K562 (cell line): ENCODE results near the gene DYRK2. TPM values are rescaled to one million over a fixed set of nuclear protein-coding genes. Genes with fewer than 3 reads are reported as not detected.
A peak's percentile ranks its signal among the peaks of the same experiment; 100 is the strongest.

Experiments used
- ATAC-seq: fragments of 200-7000 bp; cut with Tn5 transposase; 3 replicates; pipeline ENCODE4 v1.9.1; 2020; ENCODE audit warnings: moderate library complexity
- BruUV-seq: library from RNA; stranded (reverse); fragments of 400-500 nt; replicated peaks from 2 replicates; lab custom pipeline; 2021; lab: Mats Ljungman, UMichigan
- CTCF ChIA-PET: fragments of 300-600 bp; formaldehyde crosslinking; extraction: SDS; loops from one replicate; lab custom pipeline; 2021; ENCODE audit warnings: low intra/inter-chr PET ratio; lab: Yijun Ruan, JAX
- POLR2A ChIA-PET: fragments of 300-600, 350-650 bp; sonication (Branson Sonifier 250); formaldehyde crosslinking; extraction: SDS; loops from one replicate; lab custom pipeline; 2021; ENCODE audit warnings: antibody characterized with exemption, inconsistent platforms; lab: Yijun Ruan, JAX
- DNase-seq, 4 experiments: peaks; one replicate each; pipeline versions ENCODE4 v3.0.0 to v3.0.0-alpha.2; 2011 to 2018; ENCODE audit warnings: low spot score in 3 of 4, mixed read lengths in 3 of 4; ENCODE audit errors: extremely low read depth in 1 of 4
- FAIRE-seq: peaks from 2 replicates; lab custom pipeline; 2011; peaks lifted over from hg19 to GRCh38; lab: Jason Lieb, UNC
- H2AFZ ChIP-seq: 2 replicates; pipeline ENCODE4 v1.6.0; 2011; ENCODE audit warnings: low read depth, low read length, control low read depth, inconsistent platforms
- H3K27ac ChIP-seq: fragments of 200-600 bp; 3 replicates; pipeline ENCODE4 v1.8.0; 2011; ENCODE audit warnings: low read depth, mild to moderate bottlenecking, control low read depth, inconsistent platforms, low read length, moderate library complexity, mixed read lengths; ENCODE audit errors: extremely low read depth
- H3K27me3 ChIP-seq, 2 experiments: fragments of 300-600 bp in 1 of 2; 2 replicates in 1 of 2; 3 replicates in 1 of 2; pipeline versions ENCODE4 v1.6.0 to v1.8.0; 2011; ENCODE audit warnings: inconsistent platforms in 2 of 2, low read length in 2 of 2, mild to moderate bottlenecking in 1 of 2, mixed read lengths in 1 of 2, moderate library complexity in 1 of 2; ENCODE audit not compliant: control insufficient read depth in 2 of 2, insufficient read depth in 2 of 2
- H3K36me3 ChIP-seq: fragments of 300-600 bp; 3 replicates; pipeline ENCODE4 v1.8.0; 2011; ENCODE audit warnings: mild to moderate bottlenecking, low read length, inconsistent platforms; ENCODE audit not compliant: control insufficient read depth, insufficient read depth
- H3K4me1 ChIP-seq, 2 experiments: fragments of 200-600 bp in 1 of 2; replicated peaks in 1 of 2; 2 replicates in 1 of 2; 3 replicates in 1 of 2; pipeline versions ENCODE4 v1.5.1 to v1.8.0; 2011; ENCODE audit warnings: inconsistent platforms in 2 of 2, low read length in 2 of 2, mild to moderate bottlenecking in 1 of 2, mixed read lengths in 1 of 2, moderate library complexity in 1 of 2; ENCODE audit not compliant: control insufficient read depth in 2 of 2, insufficient read depth in 2 of 2
- H3K4me2 ChIP-seq: 2 replicates; pipeline ENCODE4 v1.6.1; 2011; ENCODE audit warnings: low read length, control low read depth, inconsistent platforms, mixed read lengths; ENCODE audit not compliant: insufficient read depth
- H3K4me3 ChIP-seq: fragments of 200-600 bp; sonication (generic), shearing (Covaris generic); 2 replicates; pipeline ENCODE4 v1.5.1; 2016; ENCODE audit warnings: control low read depth, inconsistent platforms
- H3K79me2 ChIP-seq: fragments of 200-600 bp; 3 replicates; pipeline ENCODE4 v1.8.0; 2011; ENCODE audit warnings: low read length, inconsistent platforms; ENCODE audit not compliant: control insufficient read depth, insufficient read depth
- H3K9ac ChIP-seq, 2 experiments: 2 replicates each; pipeline versions ENCODE4 v1.6.0 to v1.6.1; 2011; ENCODE audit warnings: low read depth in 2 of 2, low read length in 2 of 2, control low read depth in 1 of 2, inconsistent platforms in 1 of 2, mild to moderate bottlenecking in 1 of 2, mixed read lengths in 1 of 2; ENCODE audit not compliant: insufficient read depth in 1 of 2
- H3K9me1 ChIP-seq: one replicate; pipeline ENCODE4 v1.6.0; 2011; ENCODE audit warnings: inconsistent platforms, mild to moderate bottlenecking, low read length, moderate library complexity; ENCODE audit not compliant: control insufficient read depth, insufficient read depth
- H3K9me3 ChIP-seq: replicated peaks from 2 replicates; pipeline ENCODE4 v1.5.1; 2011; ENCODE audit warnings: low read depth, low read length, inconsistent platforms; ENCODE audit not compliant: control insufficient read depth, insufficient read depth
- H4K20me1 ChIP-seq: replicated peaks from 2 replicates; pipeline ENCODE4 v1.6.1; 2011; ENCODE audit warnings: low read length, inconsistent platforms, mixed read lengths; ENCODE audit not compliant: control insufficient read depth, insufficient read depth
- ATF3 ChIP-seq, 2 experiments: fragments of 450-650 bp in 1 of 2; sonication (generic) in 1 of 2; formaldehyde crosslinking in 1 of 2; IDR thresholded peaks in 1 of 2; conservative IDR thresholded peaks in 1 of 2; 2 replicates each; pipeline versions ENCODE4 v1.6.1 to v1.8.1; 2016 to 2023; ENCODE audit warnings: mild to moderate bottlenecking in 2 of 2, moderate library complexity in 2 of 2, inconsistent platforms in 1 of 2, missing genetic modification reagents in 1 of 2
- C11orf30 ChIP-seq: fragments of 450-650 bp; IDR thresholded peaks from 2 replicates; pipeline ENCODE4 v1.6.1; 2016; ENCODE audit warnings: low read depth, mild to moderate bottlenecking
- MAFG ChIP-seq: fragments of 450-650 bp; conservative IDR thresholded peaks from 2 replicates; pipeline ENCODE4 v1.6.1; 2016; ENCODE audit warnings: missing genetic modification characterization, missing compliant biosample characterization
- MEIS2 ChIP-seq: fragments of 450-650 bp; IDR thresholded peaks from 2 replicates; pipeline ENCODE4 v1.6.1; 2014; ENCODE audit warnings: mild to moderate bottlenecking; ENCODE audit not compliant: partially characterized antibody
- NFE2L1 ChIP-seq: fragments of 450-650 bp; IDR thresholded peaks from 2 replicates; pipeline ENCODE4 v1.6.1; 2016; ENCODE audit warnings: missing genetic modification characterization, low read depth, mild to moderate bottlenecking, missing compliant biosample characterization, moderate library complexity, borderline replicate concordance
- REST ChIP-seq, 2 experiments: fragments of 450-650 bp; formaldehyde crosslinking in 1 of 2; IDR thresholded peaks; 2 replicates each; pipeline versions ENCODE4 v1.4.0 to v1.6.1; 2014 to 2020; ENCODE audit warnings: mild to moderate bottlenecking in 2 of 2, borderline replicate concordance in 1 of 2, low read depth in 1 of 2
- SIX5 ChIP-seq, 2 experiments: IDR thresholded peaks; 2 replicates each; pipeline ENCODE4 v1.6.1; 2011; ENCODE audit warnings: low read length in 2 of 2, borderline replicate concordance in 1 of 2, low read depth in 1 of 2, mild to moderate bottlenecking in 1 of 2, moderate library complexity in 1 of 2; ENCODE audit not compliant: insufficient read depth in 1 of 2
- ZFP30 ChIP-seq: fragments of 250-450 bp; sonication (Bioruptor Pico); IDR thresholded peaks from 2 replicates; pipeline ENCODE4 v1.8.0; 2022; ENCODE audit warnings: moderate library complexity, mild to moderate bottlenecking, inconsistent platforms, borderline replicate concordance
- WGBS: fragments of 100-300 bp; shearing (Covaris generic); methylation state at CpG from one replicate; pipeline ENCODE4 v1.1.6; 2016; ENCODE audit warnings: low coverage, mixed read lengths; ENCODE audit not compliant: insufficient coverage; ENCODE audit errors: missing lambda C conversion rate; 5-methylcytosine and 5-hydroxymethylcytosine counted together
- in situ Hi-C: fragments of 300-500 bp; cut with MboI; formaldehyde crosslinking; loops from 4 replicates; pipeline ENCODE4 v1.15.0; 2018; ENCODE audit warnings: inconsistent platforms, mixed read lengths
- intact Hi-C: fragments of 100-400 bp; cut with micrococcal nuclease; formaldehyde crosslinking; loops from 2 replicates; pipeline ENCODE4 v1.14.2; 2022
- polyA plus RNA-seq, 8 experiments: library from polyadenylated mRNA; depleted of rRNA in 4 of 8; stranded (reverse) in 5 of 8; unstranded in 3 of 8; fragments of >200 nt; fragmentation: Nextera tagmentation in 2 of 8; fragmentation: Illumina TruSeq in 1 of 8; extraction: Ambion mirVana in 2 of 8; extraction: Trizol in 1 of 8; gene quantifications; 2 replicates each; pipeline versions ENCODE4 v1.2.1 to v1.2.3, GENCODE V29; 2011 to 2014; ENCODE audit warnings: inconsistent platforms in 1 of 8, missing spikeins in 1 of 8
- total RNA-seq, 7 experiments: library from RNA; depleted of rRNA in 6 of 7; stranded (reverse); fragments of >200 nt in 6 of 7; fragmentation: Illumina TruSeq in 2 of 7; extraction: Trizol in 2 of 7; gene quantifications; 2 replicates each; pipeline versions ENCODE4 v1.2.1 to v1.2.3, GENCODE V29; 2011 to 2021; ENCODE audit warnings: low replicate concordance in 1 of 7
- TF ChIP-seq, protein P1 (sequence below): fragments of 150-350 bp; conservative IDR thresholded peaks from 2 replicates; pipeline ENCODE4 v1.6.1; 2014; ENCODE audit warnings: low read length

DYRK2 gene
- total and polyA plus RNA-seq, 9 of the 15 experiments (the other 6 are each of a cell fraction or from before 2014, with no cell fraction given) = 1.7 to 15.4 (median 8.4) TPM

DNA sequence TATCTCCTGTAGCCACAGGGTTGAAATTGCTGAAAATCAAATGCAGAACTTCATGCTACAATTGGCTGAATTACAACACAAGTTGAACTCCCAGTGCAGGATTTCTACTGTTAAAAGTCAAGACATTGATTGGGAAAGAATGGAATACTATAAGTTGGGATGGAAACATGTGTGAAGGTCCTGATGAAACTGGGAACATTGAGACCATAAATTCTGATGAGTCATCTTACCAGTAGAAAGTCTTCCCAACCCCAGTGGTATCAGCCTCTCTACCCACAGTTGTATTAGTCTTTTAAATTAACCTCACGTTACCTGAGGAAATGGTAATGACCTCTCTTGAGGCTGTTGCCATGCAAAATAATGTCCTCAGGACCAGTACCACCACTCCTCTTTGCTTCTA is 27.4 kb upstream of the DYRK2 start:
- Histone ChIP-seq H3K9me3 (no peaks in the 10 kb centered on the region), H3K27ac (no peak overlapping the region), H3K9ac (no peak overlapping the region), H3K36me3 (no peaks in the 10 kb centered on the region), H3K9me1 (no peaks in the 10 kb centered on the region), H3K4me3 (no peak overlapping the region), H3K4me2 (no peak overlapping the region), H3K27me3 (no peaks in the 10 kb centered on the region), H4K20me1 (no peaks in the 10 kb centered on the region), H2AFZ (no peak overlapping the region), H3K79me2 (no peaks in the 10 kb centered on the region), H3K4me1 (peaks cover 0 to 5% of the 10 kb centered on the region in 2 experiments; a peak in 2 of 5 replicates)
- in situ Hi-C loops (no loop called here), intact Hi-C loops (no loop called here)
- BruUV-seq = no TSS peak
- POLR2A ChIA-PET = interaction anchor here (0.5 kb wide), 1 partner anchor 22 kb away, joined by 3 read pairs; no protein-coding TSS in a partner anchor
- CTCF ChIA-PET = no interaction called here
- ATAC-seq (no peak), DNase-seq (no peak), FAIRE-seq (peak; percentile 23)
- WGBS = 0% methylated on average over 1 of the region's 1 CpG
- TF ChIP-seq, protein P1, sequence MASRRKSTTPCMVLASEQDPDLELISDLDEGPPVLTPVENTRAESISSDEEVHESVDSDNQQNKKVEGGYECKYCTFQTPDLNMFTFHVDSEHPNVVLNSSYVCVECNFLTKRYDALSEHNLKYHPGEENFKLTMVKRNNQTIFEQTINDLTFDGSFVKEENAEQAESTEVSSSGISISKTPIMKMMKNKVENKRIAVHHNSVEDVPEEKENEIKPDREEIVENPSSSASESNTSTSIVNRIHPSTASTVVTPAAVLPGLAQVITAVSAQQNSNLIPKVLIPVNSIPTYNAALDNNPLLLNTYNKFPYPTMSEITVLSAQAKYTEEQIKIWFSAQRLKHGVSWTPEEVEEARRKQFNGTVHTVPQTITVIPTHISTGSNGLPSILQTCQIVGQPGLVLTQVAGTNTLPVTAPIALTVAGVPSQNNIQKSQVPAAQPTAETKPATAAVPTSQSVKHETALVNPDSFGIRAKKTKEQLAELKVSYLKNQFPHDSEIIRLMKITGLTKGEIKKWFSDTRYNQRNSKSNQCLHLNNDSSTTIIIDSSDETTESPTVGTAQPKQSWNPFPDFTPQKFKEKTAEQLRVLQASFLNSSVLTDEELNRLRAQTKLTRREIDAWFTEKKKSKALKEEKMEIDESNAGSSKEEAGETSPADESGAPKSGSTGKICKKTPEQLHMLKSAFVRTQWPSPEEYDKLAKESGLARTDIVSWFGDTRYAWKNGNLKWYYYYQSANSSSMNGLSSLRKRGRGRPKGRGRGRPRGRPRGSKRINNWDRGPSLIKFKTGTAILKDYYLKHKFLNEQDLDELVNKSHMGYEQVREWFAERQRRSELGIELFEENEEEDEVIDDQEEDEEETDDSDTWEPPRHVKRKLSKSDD = no peak
- TF ChIP-seq MAFG (tag) (peak; percentile 83), C11orf30 (peak; percentile 62), REST (IDR thresholded peaks at IDR 0.05; ENCODE audit: borderline replicate concordance) (no peak), REST (CRISPR knock-in tag; IDR thresholded peaks at IDR 0.05; ENCODE audit: low read depth) (no peak), ATF3 (IDR thresholded peaks at IDR 0.05) (0 out of 2 replicates have a peak, but pooled peaks have one; percentile 13), ATF3 (CRISPR knock-in tag; conservative IDR thresholded peaks at IDR 0.05) (no peak), MEIS2 (no peak), NFE2L1 (peak; percentile 68), SIX5 (IDR thresholded peaks at IDR 0.05; ENCODE audit: borderline replicate concordance in 1 of 2, insufficient read depth in 1 of 2, low read depth in 1 of 2, low read length in 2 of 2) (no peak), ZFP30 (CRISPR knock-in tag) (no peak)
